Stimulated activated CD8-positive, alpha-beta memory T cell treated with anti-CD3 and anti-CD28 coated beads, Interleukin-15, amount 100 ng/mL, for 48 hours (primary cell): ENCODE measurements around the gene UGT1A7.
"Not testable (repeated sequence)": the region's sequence is repeated elsewhere in the genome, so short reads cannot be mapped to it uniquely, and the experiment has no call there.

ENCODE experiments used
- DNase-seq, 2 donors: peaks; one replicate each; pipeline ENCODE4 v3.0.0-alpha.2; 2020; ENCODE audit warnings: low read depth in 2 of 2

The UGT1A7 gene

DNA sequence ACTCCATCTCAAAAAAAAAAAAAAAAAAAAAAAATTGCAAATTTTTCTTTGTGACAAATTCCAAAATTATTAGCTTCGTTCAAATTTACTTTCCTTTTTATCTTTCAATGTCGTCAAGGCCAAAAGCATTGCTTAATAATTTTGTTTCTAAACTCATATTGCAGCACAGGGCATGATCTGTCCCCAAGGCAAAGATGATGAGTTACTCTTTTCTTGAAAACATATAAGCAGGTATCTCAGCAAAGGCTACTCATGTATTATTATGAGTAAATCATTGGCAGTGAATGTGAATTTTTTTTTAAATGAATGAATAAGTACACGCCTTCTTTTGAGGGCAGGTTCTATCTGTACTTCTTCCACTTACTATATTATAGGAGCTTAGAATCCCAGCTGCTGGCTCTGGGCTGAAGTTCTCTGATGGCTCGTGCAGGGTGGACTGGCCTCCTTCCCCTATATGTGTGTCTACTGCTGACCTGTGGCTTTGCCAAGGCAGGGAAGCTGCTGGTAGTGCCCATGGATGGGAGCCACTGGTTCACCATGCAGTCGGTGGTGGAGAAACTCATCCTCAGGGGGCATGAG lies at the start of gene UGT1A7:
Gene UGT1A7 (plus strand): TSS at position 381 of the 579 bp plus-strand sequence. CDS start 37 bp downstream, at position 418.
- no peak for DNase-seq

DNA sequence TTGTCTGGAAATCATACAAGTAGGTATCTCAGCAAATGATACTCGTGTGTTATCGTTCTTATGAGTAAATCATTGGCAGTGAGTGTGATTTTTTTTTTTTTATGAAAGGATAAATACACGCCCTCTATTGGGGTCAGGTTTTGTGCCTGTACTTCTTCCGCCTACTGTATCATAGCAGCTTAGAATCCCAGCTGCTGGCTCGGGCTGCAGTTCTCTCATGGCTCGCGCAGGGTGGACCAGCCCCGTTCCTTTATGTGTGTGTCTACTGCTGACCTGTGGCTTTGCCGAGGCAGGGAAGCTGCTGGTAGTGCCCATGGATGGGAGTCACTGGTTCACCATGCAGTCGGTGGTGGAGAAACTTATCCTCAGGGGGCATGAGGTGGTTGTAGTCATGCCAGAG lies 45.4 kb upstream of the UGT1A7 start, which contains the start of gene UGT1A10:
Gene UGT1A10 (plus strand): TSS at position 143 of the 400 bp plus-strand sequence. CDS start 75 bp downstream, at position 218.
- not testable (repeated sequence) for DNase-seq

DNA sequence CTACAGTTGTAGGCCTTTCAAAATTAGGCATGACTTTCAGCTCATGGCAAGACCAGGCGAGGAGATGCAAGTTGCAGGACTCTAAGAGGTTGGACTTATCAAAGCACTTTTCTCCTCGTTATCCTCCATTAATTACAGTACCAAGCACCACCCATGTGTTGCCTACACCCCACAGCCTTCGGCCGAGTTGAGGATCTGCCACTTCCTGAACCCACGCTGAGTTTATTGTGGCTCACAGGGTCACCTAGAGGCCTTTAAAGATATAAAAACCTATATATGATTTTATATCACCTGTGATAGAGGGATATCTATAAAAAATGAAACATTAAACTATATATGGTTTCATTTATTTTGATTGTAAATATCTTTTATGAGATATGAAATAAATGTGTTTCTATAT lies 42.9 kb upstream of the UGT1A7 start:
- DNase-seq, result no peak

DNA sequence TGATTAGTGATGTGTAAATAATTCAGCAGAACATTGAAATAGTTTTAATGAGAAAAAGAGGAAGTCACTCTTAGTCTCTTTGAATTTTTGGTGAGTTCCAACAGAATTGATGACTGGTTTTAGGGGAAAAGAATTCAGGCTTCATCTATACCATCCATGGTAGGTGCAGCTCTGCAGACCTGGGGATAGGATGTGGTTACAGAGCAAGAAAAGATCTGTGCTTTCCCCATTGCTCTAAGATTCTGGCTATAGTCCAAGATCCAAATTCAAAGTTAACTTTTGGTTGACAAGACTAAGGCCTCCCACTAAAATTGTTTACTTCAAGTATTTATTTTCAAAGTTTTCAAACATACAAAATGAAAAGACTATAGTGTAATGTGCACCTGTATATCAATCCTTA lies 41.8 kb upstream of the UGT1A7 start:
- DNase-seq, result no peak

DNA sequence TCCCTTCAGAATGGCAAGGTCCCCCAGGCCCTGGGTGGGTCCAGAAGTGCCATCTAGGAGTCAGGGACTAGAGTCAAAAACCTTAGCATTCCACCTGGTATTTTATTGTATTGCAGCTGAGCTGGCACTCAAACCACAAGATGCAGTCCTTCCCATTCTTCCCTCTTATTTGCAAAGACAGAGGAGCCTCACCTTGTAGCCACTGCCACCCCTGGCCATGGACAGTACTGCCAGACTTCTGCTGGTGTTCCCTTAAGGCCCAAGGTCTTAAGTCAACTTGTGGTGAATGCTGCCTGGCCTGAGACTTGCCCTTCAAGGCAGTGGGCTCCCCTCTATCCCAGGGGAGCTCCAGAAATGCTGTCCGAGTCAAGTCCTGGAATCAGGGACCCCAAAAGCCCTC lies 38.6 kb upstream of the UGT1A7 start:
- DNase-seq, result no peak

DNA sequence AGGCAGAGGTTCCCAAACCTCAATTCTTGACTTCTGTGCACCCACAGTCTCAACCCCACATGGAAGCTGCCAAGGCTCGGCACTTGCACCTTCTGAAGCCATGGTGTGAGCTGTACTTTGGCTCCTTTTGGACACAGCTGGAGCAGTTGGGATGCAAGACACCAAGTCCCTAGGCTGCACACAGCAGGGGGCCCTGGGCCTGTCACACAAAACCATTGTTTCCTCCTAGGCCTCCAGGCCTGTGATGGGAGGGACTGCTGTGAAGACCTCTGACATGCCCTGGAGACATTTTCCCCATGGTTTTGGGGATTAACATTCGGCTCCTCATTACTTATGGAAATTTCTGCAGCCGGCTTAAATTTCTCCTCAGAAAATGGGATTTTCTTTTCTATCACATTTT lies 35.7 kb upstream of the UGT1A7 start:
- DNase-seq, result not testable (repeated sequence)

DNA sequence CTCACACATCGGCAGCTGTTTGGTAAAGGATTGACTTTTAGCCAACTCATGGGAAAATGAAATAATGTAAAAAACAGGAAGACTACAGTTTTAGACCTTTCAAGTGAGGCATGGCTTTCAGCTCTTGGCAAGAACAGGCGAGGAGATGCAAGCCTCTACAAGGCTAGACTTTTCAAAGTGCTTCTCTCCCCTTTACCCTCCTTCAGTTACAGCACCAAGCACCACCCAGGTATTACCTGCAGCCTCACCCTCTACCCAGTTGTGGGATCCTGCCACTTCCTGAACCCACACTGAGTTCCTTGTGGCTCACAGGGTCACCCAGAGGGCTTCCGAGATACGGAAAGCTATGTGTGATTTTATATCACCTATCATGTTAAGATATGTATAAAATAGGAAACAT lies 30.7 kb upstream of the UGT1A7 start:
- DNase-seq, result no peak

DNA sequence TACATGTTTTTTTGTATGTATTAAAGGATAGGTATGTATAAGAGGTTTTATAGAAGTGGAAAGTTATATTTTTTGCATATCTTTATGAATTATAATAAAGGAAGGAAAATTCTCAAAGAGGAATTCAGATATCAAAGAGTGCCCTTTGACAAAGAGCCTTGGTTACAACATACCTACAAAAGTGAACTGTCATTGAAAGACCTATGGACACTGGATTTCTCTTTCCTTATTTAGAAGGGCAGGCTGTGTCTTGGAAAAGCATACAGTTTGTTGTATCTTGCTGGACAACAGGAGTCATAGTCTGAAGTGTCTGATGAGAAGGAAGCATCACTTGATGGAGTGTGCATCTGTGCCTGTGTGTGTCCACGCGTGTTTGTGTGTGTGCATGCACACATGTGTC lies 30.3 kb upstream of the UGT1A7 start:
- DNase-seq, result no peak

DNA sequence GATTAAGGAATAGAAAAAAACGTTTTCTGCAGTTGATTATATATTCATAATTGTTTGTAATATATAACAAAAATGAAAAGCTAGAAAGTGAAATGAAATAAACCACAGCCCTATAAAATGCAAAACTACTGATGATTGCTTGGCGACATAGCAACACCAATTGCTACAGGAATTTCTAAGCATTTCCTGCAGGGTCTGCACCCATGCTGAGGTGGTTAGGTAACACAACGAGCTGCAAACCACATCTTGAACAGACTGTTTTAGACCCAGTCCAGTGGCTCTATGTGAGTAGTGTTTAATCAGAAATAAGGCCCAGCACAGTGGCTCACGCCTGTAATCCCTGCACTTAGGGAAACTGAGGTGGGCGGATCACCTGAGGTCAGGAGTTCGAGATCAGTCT lies 27.2 kb upstream of the UGT1A7 start:
- DNase-seq, result no peak

DNA sequence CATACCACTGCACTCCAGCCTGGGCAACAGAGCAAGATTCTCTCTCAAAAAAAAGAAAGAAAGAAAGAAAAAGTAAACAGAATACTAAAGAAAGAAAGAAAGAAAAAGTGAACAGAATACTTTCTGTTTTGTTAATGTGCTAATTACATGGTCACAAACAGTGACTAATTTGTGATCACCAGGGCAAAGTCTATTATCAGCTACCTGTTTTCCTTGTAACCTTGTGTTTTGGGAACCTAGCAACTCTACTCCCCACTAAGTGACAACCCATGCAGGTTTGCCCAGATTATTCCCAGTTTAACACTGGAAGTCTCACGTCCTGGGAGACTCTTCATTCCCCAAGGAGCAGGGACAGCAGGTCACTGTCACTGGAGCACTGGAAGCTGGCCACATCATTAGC lies 26.7 kb upstream of the UGT1A7 start:
- no peak for DNase-seq

DNA sequence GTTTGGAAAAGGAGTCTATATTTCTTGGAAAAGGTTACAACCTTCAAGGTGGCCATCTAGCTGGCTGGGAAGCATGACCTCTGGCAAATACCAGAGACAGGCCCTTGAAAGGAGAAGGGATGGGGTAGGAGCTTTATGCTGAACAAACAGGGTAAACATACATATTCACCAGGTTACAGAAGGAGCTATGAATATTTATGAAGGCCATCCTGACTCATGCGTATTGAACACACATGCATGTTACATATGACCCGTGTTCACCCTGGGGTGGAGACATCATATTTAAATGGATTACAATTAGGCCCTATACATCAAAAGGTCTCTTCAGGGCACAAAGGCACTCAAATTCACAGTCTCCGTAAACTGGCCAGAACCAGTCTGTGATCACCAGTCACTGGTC lies 25.8 kb upstream of the UGT1A7 start:
- DNase-seq, result not testable (repeated sequence)

DNA sequence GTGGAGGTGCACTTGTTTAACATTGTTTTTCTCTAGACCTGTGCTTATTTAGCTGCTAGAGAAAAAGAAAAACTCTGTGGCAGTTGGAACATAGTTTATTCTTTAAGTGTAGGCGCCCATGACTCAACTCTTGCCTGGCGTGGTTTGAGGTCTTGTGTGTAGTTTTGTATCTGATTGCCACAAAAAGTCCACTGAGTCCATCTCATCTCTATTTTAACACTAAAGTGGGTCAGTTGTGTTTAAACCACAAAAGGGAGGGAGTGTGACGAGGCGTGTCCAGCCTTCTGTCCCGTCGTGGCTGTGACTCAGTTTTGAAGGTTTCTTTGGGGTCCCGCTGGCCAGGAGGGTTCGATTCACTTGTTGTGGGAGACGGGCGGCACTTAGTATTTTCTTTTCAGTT lies 25.3 kb upstream of the UGT1A7 start:
- no peak for DNase-seq

DNA sequence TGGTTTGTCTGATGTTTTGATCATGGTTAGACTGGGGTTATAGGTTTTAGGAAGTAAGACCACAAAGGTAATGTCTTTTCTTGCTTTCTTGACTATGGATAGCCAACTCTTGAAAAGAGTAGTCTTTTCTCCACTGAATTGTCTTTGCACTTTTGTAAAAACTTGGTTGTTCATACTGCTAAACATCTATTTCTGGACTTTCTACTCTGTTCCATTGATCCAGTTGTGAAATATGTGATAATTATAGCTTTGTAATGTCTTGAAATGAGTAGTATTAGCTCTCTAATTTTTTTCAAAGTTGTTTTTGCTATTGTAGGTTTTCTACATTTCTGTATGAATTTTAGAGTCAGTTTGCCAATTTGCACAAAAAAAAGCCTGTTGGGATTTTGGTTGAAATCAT lies 23.1 kb upstream of the UGT1A7 start:
- no peak for DNase-seq

DNA sequence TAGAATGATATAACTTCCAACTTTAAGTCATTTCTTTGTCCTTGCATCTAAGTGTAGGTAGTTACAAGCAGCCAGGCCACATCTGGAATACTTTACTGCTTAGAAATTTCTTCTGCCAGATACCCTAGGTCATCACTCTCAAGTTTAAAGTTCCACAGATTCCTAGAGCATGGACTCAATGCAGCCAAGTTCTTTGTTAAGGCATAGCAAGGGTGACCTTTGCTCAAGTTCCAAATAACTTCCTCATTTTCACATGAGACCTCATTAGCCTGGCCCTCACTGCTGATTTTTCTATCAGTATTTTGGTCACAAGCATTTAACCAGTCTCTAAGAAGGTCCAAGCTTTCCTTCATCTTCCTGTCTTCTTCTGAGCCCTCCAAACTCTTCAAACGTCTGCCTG lies 17.8 kb upstream of the UGT1A7 start:
- no peak for DNase-seq

DNA sequence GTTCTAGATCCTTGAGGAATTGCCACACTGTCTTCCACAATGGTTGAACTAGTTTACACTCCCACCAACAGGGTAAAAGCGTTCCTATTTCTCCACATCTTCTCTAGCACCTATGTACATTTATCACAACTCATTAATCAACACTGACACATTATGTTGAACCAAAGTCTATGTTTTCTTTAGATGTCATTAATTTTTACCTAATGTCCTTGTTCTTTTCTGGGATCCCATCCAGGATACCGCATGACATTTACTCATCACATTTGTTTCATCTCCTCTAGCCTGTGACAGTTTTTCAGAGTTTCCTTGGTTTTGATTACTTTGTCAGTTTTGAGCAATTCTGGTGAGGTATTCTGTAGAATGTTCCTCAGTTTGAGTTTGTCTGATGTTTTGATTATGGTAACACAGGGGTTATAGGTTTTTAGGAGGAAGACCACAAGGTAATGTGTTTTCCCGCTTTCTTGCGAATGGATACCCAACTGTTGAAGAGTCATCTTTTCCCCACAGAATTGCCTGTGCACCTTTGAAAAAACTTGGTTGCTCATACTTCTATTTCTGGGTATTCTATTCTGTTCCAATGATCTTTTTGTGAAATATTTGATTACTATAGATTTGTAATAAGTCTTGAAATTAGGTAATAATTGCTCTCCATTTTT lies 13.0 kb upstream of the UGT1A7 start:
- DNase-seq, result no peak

DNA sequence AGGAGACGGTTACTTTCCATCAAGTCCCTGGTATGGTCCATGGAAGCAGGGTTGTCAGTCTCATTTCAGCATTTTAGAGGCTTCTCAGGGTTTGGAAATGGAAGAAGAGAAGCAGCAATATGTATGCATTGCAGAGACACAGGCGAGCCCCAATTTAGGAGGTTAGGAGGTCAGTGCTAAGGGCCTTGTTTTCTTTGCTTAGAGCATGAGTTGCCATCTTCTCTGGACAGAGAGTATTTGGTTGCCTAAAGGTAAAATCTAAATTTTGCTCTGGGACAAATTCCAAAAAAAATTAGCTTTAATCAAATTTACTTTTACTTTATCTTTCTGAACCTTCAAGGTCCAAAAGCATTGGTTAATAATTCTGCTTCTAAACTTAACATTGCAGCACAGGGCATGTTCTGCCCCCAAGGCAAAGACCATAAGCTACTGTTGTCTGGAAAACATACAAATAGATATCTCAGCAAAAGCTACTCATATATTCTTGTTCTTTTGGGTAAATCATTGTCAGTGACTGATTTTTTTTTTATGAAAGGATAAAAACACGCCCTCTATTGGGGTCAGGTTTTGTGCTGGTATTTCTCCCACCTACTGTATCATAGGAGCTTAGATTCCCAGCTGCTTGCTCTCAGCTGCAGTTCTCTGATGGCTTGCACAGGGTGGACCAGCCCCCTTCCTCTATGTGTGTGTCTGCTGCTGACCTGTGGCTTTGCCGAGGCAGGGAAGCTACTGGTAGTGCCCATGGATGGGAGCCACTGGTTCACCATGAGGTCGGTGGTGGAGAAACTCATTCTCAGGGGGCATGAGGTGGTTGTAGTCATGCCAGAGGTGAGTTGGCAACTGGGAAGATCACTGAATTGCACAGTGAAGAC lies 10.2 kb upstream of the UGT1A7 start, which contains the start of gene UGT1A9:
Gene UGT1A9 (plus strand): TSS at position 609 of the 872 bp plus-strand sequence. CDS start 37 bp downstream, at position 646.
- DNase-seq, result no peak

DNA sequence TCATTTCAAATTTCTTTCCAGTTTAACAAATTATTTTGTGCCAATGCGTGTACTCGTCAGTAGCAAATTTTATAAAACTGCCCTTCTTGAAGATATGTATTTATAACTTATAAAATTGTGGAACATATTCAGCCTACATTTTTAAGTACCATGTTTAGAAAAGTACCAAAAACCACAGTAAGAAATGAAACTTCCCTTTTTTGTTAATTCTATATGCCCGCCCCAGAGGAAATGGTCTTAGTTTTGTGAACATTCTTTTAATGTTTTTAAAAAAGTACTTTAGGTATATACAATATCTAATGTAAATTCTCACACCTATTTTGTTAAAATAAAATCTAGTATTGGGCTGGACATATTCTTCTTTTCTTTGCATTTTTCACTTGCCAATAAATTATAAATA lies 8.8 kb upstream of the UGT1A7 start:
- DNase-seq, result no peak

DNA sequence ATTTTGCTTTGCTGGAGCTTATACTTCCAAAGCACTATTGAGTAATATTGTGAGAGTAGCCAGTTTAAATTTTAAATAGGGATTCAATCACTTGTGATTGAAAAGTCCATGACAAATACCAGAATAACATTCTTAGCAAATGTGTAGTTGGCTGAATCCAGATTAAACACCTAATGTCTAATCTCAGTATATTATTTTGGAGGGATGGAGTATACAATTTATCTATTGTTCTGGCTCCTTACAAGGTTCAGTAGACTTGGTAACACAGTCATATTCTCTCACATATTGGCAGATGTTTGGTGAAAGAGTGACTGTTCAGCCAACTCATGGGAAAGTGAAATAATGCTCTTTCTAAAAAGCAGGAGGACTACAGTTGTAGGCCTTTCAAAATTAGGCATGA lies 7.8 kb upstream of the UGT1A7 start:
- DNase-seq, result no peak

DNA sequence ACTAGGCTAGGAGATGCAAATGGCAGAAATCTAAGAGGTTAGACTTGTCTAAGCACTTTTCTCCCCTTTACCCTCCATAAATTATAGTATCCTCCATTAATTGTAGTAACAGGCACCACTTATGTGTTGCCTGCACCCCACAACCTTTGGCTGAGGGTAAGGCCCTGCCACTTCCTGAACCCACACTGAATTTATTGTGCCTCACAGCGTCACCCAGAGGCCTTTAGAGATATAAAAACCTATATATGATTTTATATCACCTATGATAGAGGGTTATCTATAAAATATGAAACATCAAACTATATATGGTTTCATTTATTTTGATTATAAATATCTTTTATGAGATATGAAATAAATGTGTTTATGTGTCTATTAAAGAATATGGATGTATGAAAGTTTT lies 7.4 kb upstream of the UGT1A7 start:
- no peak for DNase-seq

DNA sequence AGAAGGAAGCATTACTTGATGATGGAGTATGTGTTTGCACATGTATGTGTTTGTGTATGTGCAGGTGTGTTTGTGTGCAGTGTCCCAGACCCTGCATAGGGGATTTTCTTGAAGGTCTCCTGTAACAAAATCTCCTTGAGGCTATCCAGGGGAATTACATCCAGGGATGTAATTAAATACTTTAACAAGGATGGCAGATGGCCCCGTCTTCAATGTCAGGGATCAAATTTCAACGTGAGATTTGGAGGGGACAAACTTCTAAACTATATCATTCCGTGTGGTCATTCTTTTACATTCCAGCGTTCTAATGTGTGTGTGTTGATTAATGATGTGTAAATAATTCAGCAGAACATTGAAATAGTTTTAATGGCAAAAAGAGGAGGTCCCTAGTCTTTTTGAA lies 6.7 kb upstream of the UGT1A7 start:
- DNase-seq, result no peak

DNA sequence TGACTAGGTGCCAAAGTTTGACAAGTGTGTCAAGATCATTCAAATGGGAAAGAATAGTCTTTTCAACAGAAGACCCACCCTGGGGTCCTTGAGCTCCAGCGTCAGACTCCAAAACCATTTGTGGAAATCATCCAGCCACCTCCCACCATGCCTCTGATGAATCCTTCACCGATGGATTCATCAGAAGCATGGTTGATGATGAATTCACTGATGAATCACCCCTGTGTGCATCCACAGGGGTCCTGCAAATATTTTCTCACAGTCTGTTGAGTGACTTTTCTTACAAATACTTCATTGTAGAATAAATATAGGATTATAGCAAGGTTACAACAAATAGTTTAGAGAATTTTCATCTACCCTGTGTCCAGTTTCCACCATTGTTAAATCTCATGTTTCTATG lies 5.7 kb upstream of the UGT1A7 start:
- DNase-seq, result no peak

DNA sequence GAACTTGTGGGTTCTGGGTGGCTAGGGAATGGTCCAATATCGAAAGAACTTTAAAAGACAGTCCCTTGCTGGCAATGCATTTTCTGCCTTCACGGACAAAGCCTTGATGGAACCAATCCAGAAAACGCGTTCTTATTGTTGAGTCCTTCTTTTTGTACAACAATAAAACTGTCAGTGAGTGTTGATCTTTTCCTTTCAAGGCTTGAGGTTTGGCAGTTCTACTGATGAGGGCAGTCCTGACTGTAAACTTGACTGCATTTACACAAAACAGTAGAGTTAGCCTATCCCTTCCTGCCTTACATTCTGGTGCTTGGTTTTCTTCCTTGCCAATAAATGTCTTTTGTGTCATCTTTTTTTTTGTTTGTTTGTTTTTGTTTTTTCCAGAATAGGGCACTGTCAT lies 2.5 kb upstream of the UGT1A7 start:
- no peak for DNase-seq
